Measurements from ENCODE around the gene PLIN4.
A peak's percentile ranks its signal among the peaks of the same experiment; 100 is the strongest.
"Not testable (repeated sequence)": the region's sequence is repeated elsewhere in the genome, so short reads cannot be mapped to it uniquely, and the experiment has no call there.

The PLIN4 gene

DNA sequence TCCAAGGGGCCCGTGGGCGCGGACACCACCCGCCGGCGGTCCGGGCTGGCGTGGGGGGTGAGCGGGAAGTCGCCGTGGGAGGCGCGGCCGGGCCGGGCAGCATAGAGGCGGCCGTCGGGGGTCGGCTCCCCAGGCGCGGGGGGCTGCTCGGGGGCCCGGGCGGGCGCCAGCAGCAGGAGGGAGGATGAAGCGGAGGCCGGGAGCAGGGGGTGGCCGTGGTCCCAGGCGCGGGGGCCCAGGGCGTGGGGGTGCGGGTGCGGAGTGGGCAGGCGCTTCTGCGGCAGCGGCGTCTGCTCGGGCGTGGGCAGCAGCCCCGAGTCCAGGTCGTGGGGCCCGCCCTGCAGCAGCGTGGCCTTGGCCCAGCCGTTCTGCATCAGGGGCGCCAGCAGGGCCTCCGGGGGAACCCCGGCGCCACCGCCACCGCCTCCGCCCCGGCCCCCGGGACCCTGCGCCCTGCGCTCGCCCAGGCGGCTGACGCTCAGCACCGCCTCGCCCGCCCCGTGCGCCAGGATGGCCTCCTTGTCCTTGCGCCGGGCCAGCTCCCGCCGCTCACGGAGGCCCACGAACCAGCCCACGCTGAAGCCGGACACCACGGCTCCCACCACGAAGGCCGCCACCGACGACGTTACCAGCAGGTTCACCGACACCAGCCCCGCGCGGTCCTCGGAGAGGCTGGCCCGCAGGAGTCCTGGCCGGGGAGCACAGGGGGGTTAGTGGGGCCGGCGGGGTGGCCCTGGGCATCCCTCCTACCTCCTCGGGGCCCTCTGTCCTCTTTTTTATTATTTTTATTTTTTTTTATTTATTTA lies 25.8 kb upstream of the PLIN4 start:
- DNase-seq, result no peak

DNA sequence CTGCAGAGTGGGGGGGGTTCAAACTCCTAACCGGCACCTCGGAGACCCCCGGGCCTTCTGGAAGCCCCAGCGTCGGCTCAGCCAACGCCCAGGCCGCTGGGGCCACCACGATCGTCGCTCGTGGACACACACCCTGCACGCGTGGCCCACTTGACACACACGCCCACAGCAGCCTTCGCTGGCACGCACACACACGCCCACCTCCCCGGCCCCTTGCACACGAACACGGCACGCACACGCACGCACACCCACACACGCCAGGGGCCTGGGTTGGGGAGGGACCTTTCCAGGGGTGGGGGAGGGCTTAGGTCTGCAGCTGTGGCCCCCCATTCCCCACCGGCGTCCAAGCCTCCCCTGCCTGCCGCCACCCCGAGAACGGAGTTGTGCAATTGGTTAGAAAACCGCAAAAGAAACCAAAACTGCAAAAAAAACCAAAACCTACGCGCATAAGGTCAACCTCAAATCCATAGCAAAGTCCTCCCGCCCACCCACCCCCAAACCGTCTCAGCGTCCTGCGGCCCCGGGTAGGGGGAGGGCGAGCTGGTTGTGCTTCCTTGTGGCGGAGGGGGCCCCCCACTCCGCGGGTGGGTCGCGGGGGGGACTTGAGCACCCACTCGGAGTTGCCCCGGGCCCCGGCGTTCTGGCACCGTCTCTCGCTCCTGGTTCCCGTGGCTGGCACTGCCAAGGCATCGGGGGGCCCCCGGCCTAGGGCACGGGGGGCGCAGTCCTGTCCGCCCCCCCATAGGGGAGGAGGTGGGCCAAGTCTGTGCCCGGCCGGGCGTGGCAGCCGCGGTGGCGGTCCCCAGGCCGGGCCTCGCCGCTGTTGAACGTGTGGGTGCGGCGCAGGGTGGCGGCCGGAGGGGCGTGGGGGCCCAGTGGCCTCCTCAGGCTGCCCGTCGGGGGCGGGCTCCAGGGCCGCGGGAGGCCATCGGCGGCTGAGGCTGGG lies 24.9 kb upstream of the PLIN4 start:
- DNase-seq, result no peak

DNA sequence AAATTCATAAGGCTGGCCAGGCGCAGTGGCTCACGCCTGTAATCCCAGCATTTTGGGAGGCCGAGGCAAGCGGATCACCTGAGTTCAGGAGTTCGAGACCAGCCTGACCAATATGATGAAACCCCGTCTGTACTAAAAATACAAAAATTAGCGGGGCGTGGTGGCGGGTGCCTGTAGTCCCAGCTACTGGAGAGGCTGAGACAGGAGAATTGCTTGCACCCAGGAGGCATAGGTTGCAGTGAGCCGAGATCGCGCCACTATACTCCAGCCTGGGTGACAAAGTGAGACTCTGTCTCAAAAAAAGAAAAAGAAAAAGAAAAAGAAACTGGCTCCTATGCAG lies 23.5 kb upstream of the PLIN4 start:
- DNase-seq, result not testable (repeated sequence)

DNA sequence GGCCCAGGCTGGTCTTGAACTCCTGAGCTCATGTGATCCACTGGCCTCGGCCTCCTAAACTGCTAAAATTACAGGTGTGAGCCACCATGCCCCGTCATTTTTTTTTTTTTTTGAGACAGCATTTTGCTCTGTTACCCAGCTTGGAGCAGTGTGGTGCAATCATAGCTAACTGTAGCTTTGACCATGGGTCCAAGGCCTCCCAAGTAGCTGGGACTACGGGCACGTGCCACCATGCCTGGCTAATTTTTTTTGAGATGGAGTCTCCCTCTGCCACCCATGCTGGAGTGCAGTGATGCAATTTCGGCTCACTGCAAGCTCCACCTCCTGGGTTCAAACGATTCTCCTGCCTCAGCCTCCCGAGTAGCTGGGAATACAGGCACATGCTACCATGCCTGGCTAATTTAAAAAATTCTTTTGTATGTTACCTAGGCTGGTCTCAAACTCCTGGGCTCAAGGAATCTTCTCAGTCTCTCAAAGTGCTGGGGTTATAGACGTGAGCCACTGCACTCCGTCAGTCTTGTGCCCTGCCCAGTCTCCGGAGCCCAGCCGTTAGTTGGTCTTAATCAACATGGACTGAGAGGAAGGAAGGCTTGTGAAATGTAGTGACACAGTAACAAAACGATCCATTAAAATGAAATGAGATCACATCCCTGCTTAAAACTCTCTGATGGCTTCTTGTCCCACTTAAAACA lies 23.0 kb upstream of the PLIN4 start:
- DNase-seq, result no peak

DNA sequence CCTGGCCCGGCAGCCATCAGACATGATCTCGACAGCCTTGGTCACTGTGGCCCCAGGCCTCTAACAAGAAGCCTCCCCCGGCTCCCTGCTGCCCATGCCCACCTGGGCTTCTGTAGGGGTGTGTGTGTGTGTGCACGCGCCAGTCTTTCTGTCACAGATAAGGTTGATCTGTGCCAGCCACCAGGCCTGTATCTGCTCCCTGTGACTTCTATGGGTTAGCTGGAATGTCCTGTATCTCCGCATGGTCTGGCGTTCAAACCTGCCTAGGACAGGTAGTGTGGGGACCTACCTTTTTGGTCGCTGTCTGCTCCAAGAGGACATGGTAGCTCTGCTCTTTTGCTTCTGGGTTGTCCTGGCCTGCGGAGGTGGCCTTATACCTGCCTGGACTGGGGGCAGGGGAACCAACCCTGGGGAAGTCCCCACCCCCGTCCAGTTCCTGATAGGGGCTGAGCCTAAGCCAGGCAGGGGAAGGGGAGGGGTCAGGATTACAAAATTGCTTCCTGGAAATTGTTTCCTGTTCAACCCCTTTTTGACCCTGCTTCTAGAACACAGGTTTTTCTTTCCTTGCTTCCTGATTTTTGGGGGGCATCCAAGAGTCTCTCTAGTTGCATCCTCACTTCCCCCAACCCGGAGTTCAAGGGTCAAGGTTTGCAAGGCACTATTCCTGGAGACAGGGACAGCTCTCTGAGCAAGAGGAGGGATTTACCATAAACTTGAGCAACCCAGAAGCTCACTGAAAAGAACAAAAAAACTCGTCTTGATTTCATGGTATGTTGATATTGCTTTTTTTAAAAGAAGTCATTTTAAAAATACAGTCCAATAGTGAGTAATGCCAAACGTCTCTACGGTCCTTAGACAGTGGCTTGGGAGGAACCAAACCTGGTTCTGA lies 21.7 kb upstream of the PLIN4 start, which contains the start of gene LRG1:
LRG1 (minus strand) TSS at position 344 of the 889 bp plus-strand sequence; CDS start at position 321, 23 bp downstream.
- DNase-seq, result peak; percentile 38

DNA sequence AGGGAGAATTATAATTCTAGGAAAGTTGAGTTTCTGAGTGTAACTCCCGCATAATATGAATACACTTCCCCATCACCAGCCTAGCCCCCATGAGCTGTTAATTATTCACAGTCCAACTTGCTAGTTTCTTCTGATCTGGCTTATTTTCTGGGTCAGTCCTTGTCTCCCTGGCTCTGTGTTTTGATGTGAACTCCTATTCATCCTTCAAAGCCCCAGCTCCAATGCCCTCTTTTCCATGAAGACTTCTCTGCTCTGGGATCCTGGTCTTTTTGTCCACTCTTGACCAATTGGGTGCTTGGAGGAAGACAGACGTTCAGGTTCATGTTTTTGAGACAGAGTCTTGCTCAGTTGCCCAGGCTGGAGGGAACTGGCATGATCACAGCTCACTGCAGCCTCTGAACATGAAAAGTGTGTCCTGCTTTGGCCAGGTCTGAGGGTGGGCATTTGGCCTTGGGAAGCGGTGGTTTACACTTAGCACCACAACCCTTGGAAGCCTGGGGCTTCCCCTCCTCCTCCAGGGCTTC lies 20.9 kb upstream of the PLIN4 start:
- no peak for DNase-seq

DNA sequence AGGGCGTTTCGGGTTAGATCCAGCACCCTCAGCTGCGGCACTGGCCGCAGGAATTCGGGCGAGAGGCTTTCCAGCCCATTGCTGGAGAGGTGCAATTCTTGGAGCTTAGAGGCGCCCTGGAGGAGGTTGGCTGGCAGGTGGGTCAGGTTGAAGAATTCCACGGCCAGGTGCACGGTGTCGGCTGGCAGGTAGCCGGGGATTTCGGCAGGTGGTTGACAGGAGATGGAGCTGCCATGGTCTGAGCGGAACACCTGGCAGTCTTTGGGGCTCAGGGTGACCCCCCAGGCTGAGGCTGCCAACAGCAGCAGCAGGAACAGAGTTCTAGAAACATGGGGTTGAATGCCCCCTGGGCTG lies 20.3 kb upstream of the PLIN4 start:
- DNase-seq, result no peak

DNA sequence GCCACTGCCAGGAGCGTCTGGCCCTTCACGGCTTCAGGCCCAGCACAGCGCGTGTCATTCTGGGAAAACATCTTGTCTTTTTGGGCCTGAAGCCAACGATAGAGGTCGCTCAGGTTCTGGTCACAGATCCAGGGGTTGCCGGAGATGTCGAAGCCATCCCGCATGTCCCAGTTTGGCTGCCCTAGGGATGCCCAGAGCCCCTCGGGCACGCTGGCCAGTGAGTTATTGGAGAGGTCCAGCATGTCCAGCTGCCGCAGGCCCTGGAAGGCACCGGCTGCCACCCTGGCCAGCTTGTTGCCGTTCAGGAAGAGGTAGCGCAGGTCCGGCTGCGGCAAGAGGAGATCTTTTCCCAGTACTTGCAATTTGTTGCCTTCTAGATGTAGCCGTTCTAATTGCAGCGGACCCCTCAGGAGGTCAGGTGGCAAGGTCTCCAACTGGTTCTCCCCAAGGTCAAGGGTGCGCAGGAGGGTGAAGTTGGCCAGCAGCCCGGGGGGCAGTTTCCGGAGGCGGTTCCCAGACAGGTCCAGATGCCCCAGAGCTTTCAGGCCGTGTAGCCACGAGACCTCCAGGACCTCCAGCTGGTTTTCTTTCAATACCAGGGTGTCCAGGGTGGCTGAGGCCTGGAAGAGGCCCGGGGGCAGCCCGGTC lies 19.8 kb upstream of the PLIN4 start:
- DNase-seq, result no peak

DNA sequence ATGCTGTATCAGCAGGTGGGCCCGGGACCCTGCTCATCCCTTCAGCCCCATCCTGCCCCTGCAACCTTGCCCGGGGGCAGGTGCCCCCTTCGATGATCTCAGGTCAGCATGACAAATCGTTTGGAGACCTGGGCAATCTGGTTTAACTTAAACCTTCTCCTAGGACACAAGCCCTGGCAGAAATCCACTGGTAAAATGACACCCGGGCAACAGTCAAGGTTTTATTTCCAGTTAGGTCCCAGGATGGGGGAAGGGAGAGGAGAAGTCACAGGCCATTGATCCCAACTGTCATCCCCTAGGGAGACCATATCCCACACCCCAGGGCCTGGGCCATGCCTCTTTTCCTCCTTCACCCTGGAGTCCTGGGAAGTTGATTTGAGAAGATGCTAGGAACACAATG lies 18.5 kb upstream of the PLIN4 start:
- no peak for DNase-seq

DNA sequence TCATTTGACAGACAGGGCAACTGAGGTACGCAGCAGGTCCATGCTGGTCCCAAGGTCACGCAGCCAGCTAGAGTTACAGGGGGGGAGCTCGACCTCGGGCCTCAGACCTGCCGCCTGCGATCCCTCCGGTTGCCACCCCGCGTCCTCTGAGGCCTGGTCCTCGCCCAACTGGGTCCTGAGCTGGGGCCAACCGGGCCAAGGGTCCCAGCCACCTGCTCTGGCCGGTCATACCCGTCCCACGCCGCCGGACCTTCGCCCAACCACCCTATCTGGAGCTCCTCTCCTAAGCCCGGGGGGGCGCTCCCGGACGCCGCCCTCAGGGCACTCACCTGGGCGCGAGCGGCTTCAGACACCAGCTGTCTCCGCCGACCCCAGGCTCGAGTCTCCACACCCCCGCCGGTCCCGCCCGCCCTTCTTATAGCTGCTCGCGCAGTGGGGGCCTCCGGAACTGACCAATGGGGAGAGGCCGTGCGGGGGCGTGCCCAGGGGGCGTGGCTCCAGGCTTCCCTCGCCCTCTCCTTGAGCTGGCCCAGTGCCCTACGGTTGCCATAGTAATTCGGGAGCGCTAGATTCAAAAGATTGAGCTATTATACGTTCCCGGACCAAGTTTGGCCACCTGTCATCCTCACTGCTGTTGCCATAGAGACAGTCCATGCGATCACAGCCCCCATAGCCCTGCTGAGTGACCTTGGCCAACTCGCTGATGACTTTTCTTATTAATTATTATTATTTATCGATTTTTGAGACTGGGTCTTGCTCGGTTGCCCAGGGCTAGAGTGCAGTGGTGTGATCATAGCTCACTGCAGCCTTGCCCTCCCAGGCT lies 16.8 kb upstream of the PLIN4 start, which contains the start of gene PLIN5:
PLIN5 (minus strand) TSS at position 389 of the 823 bp plus-strand sequence. CDS start 1,150 bp downstream, outside the sequence.
- DNase-seq, result peak; percentile 56

DNA sequence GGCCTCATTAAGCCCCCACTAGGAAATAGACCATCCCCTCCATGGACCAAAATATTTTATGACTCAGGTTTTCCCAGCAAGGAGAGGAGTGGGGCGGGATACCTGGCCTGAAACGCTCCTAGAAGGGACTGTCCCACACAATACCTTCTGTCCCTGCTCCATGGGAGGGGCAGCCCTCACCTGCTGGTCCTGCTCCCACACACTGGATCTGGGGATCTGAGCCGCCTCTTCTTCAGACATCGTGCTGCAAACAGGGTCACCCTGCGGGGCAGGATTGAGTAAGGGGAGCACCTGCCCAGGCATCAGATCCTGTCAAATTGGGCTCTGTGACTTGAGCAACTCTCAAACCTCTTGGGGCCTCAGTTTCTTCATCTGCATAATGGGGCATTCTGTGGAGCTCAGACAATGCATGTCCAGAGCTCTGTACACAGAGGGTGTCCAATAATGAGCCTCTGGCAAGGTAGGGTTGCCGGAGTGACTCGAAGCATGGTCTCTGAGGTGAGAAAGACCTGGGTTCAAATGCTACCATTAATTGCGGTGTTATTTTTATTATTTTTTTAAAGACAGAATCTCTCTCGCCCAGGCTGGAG lies 15.6 kb upstream of the PLIN4 start:
- DNase-seq, result no peak

DNA sequence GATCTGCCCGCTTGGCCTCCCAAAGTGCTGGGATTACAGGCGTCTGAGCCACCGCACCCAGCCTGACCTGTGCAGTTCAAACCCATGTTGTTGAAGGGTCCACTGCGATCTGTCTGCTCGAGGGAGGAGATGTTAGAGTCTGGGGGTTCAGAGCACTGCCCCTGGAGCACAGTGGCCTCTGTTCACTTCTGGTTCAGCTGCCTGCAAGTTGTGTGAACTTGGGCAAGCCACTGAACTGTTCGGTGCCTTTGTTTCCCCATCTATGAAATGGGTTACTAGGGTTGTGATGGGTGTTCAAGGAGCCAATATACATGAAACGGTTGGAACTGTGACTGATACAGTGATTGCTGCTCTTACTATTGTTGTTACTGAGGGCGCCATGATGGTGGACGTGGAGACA lies 15.0 kb upstream of the PLIN4 start:
- no peak for DNase-seq

DNA sequence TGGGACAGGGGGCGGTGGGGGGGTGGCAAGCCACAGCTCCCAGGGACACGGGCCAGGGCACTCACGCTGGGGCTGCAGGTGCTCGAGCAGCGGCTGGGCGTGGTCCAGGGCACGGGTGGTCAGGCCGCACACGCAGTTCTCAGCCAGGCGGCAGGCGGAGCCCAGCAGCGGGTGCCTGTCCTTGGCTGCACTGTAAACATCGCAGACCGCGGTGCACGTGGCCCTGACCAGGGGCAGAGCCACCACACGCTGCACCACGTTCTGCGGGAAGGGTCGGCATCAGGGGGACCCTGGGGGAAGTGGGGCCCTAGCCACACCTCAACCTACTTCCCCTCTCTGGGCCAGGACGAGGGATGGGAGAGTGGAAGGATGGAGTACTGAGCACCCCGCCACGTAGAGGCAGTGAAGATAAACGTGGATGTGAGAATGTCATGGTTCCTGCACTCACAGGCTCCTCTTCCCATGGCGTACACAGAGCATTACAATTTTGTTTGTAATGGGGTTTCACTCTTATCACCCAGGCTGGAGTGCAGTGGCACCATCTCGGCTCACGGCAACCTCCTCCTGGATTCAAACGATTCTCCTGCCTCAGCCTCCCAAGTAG lies 13.4 kb upstream of the PLIN4 start:
- DNase-seq, result no peak

DNA sequence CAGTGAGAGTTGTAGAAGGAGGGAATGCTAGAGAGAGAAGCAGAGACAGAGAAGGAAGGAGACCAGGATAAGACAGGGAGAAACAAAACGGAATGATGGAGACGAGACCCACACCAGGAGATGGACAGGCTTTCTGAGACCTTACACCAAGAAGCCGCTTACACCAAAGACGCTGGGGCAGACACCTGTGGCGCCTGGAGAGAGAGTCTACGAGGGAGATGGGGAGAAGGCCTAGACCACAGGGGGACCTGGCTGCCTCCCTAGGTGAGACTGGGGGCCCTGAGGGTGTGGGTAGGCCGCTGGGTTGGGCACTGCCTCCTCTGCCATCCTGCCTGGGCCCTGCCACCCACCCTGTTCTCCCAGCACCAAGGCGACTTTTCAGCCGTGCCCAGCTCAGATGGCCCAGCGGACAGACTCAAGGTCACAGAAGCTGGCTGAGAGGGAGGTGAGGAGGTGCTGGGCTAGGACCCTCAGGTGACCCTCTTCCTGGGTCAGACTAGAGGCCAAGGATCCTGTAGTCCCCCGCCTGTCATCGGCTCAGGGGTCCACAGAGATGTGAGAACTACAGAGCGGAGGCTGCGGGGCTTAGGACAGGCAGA lies 11.7 kb upstream of the PLIN4 start:
- DNase-seq, result no peak

DNA sequence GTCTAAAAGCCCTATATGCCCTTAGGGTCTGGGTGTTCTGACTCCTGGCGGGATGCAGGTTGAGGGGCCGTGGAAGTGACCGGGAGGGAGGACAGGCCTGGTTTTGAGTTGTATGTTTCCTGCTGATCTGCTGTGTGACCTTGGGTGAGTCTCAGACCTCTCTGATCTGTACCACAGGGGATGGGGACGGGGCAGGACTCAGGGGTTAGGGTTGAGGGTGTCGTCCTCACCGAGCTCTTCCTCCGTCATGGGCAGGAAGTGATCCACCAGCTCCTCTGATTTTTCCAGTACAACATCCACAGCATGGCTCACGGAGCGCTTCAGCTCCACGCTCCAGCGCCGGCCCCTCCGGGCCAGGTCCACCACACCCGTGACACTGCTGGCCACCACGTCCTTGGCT lies 10.6 kb upstream of the PLIN4 start:
- DNase-seq, result no peak

DNA sequence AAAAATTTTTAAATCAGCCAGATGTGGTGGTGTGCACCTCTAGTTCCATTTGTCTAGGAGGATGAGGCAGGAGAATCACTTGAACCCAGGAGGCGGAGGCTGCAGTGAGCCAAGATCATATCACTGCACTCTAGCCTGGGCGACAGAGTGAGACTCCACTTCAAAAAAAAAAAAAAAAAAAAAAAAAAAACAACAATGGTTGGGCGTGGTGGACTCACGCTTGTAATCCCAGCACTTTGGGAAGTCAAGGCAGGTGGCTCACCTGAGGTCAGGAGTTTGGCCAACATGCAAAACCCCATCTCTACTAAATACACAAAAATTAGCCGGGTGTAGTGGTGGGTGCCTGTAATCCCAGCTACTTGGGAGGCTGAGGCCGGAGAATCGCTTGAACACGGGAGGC lies 9.1 kb upstream of the PLIN4 start:
- DNase-seq, result not testable (repeated sequence)

DNA sequence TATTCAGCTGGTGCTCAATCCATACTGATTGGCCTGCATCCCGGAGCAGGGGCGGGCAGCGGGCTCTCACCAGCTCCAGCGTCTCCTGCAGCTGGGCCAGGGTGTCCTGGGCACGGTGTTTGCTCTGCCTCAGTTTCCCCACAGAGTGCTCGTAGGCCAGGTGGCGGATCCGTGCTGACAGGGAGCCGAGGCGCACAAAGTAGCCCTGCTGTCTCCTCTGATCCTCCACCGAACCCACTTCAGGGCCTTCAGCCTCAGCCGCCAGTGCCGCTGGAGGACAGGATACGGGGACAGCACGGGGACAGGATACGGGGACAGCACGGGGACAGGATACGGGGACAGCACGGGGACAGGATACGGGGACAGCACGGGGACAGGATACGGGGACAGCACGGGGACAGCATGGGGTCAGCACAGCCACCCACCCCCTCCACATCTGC lies 7.3 kb upstream of the PLIN4 start:
- DNase-seq, result no peak

DNA sequence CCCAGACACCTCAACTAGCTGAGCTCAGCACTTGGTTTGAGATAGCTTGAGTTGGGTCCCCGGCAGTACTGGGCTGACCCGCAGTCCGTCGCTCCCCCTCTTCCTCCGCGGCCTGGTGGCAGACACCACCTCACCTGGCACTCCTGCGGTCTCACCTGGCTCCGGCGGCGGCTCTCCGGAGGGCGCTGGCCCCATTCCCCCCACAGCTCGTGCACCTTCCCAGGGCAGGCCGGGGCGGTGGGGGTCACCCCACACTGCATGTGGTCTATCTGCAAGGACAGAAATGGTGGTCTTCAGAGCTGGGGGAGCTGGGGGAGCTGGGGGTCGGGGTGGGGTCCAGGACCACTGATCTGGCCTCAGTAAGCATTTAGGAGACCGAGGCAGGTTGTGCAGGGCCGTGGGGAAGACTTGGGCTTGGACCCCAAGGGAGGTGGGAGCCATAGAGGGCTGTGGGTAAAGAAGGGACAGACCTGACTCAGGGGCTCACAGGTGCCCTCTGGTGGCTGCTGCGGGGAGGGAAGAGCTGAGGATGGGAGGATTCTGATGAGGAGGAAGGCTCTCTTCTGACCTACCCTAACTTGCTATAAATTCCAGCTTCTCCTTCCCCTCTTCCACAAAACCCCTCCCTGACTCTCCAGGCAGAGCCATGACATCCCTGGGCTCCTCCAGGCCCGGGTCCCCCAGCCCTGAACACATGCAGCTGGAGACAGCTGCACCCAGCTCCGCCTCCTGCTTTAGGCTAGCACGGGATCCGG lies 6.7 kb upstream of the PLIN4 start:
- DNase-seq, result peak; percentile 62
